Measurements from ENCODE around the gene SURF2. TPM values are rescaled to one million over a fixed set of nuclear protein-coding genes. Genes with fewer than 3 reads are reported as not detected.

Gene SURF2
- polyA plus RNA-seq, 1 experiment, result 10.0 TPM

DNA sequence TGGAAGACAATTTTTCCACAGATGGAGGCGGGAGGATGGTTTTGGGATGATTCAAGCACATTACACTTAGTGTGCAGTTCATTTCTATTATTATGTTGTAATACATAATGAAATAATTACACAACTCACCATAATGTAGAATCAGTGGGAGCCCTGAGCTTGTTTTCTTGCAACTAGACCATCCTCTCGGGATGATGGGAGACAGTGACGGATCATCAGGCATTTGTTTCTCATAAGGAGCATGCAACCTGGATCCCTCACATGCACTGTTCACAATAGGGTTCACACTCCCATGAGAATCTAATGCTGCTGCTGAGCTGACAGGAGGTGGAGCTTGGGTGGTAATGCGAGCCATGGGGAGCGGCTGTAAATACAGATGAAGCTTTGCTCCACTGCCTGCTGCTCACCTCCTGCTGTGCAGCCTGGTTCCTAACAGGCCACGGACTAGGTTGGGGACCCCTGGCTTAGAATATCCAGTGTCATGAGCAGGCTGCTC lies 21.4 kb downstream of the SURF2 start:
- Histone ChIP-seq H3K36me3 (ENCODE audit: control insufficient read depth, insufficient read depth, low read length) (peaks cover 4% of the 10 kb centered on the region), H3K4me3 (ENCODE audit: low read depth, low read length) (no peak overlapping the region), H3K27me3 (ENCODE audit: control insufficient read depth, insufficient read depth, low read length) (no peaks in the 10 kb centered on the region)
- ChIA-PET CTCF (interaction anchor here (1.5 to 2.3 kb wide), 3 partner anchors 26 to 36 kb away, joined by 3 to 8 read pairs (median 5); no protein-coding TSS in a partner anchor), POLR2A (no interaction called here)
- TF ChIP-seq, protein P1, sequence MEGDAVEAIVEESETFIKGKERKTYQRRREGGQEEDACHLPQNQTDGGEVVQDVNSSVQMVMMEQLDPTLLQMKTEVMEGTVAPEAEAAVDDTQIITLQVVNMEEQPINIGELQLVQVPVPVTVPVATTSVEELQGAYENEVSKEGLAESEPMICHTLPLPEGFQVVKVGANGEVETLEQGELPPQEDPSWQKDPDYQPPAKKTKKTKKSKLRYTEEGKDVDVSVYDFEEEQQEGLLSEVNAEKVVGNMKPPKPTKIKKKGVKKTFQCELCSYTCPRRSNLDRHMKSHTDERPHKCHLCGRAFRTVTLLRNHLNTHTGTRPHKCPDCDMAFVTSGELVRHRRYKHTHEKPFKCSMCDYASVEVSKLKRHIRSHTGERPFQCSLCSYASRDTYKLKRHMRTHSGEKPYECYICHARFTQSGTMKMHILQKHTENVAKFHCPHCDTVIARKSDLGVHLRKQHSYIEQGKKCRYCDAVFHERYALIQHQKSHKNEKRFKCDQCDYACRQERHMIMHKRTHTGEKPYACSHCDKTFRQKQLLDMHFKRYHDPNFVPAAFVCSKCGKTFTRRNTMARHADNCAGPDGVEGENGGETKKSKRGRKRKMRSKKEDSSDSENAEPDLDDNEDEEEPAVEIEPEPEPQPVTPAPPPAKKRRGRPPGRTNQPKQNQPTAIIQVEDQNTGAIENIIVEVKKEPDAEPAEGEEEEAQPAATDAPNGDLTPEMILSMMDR (IDR thresholded peaks at IDR 0.05; ENCODE audit: insufficient read depth, low read depth, low read length), result no peak
- DNase-seq (ENCODE audit: low read depth), result no peak

DNA sequence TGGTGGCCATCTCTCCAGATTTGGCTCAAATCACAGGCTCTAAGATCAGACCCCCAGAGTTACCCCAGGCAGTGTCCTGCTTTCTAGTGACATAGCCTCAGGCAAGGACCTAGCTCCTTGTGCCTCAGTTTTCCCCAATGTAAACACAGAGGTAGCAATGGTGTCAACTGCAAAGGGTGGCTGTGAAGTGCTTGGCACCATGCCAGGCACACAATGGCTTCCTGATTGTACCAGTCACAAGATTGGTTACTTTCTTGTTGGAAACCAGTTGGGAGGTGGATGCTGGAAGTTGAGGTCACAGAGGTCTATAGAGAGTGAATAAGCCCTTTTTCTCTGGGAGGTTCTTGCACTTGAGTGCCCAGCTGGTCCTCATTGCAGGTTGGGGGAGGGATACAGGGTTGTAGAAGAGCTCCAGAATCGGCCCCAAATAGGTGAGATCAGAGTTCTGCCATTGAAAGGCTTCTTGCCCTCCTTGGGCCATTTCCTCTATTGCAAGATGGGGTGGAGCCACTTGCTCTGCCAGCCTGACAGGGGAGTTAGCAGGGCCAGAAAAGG lies 22.1 kb downstream of the SURF2 start:
- Histone ChIP-seq H3K4me3 (ENCODE audit: low read depth, low read length) (no peak overlapping the region), H3K27me3 (ENCODE audit: control insufficient read depth, insufficient read depth, low read length) (no peaks in the 10 kb centered on the region), H3K36me3 (ENCODE audit: control insufficient read depth, insufficient read depth, low read length) (no peaks in the 10 kb centered on the region)
- TF ChIP-seq, protein P1 (IDR thresholded peaks at IDR 0.05; ENCODE audit: insufficient read depth, low read depth, low read length), result no peak
- ChIA-PET CTCF (interaction anchor here (1.2 to 2.3 kb wide), 3 partner anchors 25 to 28 kb away, joined by 3 to 8 read pairs (median 5); no protein-coding TSS in a partner anchor), POLR2A (no interaction called here)
- no peak for DNase-seq (ENCODE audit: low read depth)

DNA sequence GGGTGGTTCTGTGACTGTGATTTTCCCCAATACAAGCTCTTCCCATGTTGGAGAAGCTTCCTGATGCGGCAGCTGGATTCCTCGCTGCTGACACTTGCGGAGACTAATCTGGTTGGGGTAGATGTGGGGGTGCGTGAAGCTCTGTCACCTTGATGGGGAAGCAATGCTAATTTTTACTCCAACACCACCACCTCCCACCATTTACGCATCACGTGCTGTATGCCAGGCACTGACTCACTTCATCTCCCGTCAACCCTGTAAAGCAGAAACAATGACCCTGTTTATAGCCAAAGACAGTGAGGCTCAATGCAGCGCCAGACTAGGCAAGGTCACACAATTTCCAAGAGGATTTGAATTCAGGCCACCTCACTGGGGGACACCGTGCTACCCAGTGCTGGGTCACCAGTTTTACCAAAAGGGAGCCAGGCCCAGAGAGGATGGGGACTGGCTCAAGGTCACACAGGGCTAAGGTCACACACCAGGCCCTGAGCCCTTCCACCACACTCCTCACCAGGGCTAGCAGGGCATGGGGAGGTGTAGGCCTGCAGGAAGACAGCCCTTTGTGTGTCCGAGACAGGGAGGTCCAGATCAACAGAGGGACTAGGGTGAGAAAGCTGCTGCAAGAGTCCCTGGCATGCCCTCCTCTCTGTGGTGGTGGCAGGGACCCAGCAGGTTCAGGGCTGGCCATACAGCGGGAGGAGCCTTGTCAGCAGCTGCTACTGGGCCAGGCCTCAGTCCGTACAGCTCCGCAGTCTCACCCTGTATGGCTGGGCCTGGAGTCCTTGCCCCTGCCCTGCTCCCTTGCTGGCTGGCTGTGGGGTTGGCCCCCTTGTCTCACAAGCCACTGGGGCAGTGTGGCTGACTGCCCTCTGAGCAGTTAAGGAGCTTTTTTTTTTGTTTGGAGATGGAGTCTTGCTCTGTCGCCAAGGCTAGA lies 23.1 kb downstream of the SURF2 start:
- Histone ChIP-seq H3K36me3 (ENCODE audit: control insufficient read depth, insufficient read depth, low read length) (no peaks in the 10 kb centered on the region), H3K27me3 (ENCODE audit: control insufficient read depth, insufficient read depth, low read length) (no peaks in the 10 kb centered on the region), H3K4me3 (ENCODE audit: low read depth, low read length) (no peak overlapping the region)
- DNase-seq (ENCODE audit: low read depth), result no peak
- CTCF ChIA-PET, result interaction anchor here (1.2 to 1.6 kb wide), 2 partner anchors 17 to 29 kb away, joined by 3 read pairs; no protein-coding TSS in a partner anchor
- POLR2A ChIA-PET, result no interaction called here
- TF ChIP-seq, protein P1 (IDR thresholded peaks at IDR 0.05; ENCODE audit: insufficient read depth, low read depth, low read length), result no peak

DNA sequence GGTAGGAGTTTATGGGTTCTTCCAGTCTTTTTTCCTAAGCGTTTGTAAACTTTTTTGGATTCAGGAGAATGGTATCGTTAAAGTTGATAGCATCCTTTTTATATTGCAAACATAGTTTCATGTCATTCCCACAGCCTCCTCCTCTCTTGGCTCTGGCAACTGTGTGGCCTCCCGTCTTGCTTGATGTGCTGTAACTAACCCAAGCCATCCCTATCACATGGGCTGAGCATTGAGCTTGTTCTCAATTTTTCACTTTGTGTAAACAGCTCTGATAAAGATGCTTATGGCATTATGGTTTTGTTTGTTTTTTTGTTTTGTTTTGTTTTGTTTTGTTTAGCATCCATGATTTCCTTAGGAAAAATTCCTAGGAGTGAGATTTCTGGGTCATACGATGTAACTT lies 24.4 kb downstream of the SURF2 start:
- CTCF ChIA-PET, result interaction anchor here (0.6 to 1.6 kb wide), 2 partner anchors 15 to 71 kb away, joined by 3 read pairs; no protein-coding TSS in a partner anchor
- H3K4me3 ChIP-seq (ENCODE audit: low read depth, low read length), result no peak overlapping the region
- H3K36me3 ChIP-seq (ENCODE audit: control insufficient read depth, insufficient read depth, low read length), result no peaks in the 10 kb centered on the region
- TF ChIP-seq, protein P1 (IDR thresholded peaks at IDR 0.05; ENCODE audit: insufficient read depth, low read depth, low read length), result no peak
- POLR2A ChIA-PET, result interaction anchor here (0.6 kb wide), 1 partner anchor 79 kb away, joined by 3 read pairs; no protein-coding TSS in a partner anchor
- H3K27me3 ChIP-seq (ENCODE audit: control insufficient read depth, insufficient read depth, low read length), result no peaks in the 10 kb centered on the region
- no peak for DNase-seq (ENCODE audit: low read depth)
